Measurements from ENCODE around the gene LAMB4.

DNA sequence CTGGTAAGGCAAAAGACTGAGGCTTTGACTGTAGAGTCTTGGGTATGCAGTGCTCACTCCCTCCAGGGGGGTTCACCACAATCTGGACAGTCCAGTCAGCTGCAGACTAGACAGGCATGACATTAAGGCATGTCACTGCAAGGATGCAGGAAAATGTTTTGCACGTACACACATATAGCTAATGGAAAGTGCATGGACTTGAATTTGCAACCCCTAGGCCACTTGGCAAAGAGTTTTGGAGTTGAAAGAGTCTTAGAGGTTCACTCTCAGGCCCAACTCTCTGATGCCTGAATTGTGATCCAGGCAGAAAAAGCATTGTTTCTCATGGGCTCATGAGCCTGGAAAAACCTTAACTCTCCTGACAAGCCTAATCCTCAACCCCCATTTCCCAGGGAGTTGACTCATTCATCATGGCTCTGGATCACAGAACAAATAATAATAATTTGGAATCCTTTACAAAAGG lies 51.9 kb downstream of the LAMB4 start:
- TF ChIP-seq, protein P1, sequence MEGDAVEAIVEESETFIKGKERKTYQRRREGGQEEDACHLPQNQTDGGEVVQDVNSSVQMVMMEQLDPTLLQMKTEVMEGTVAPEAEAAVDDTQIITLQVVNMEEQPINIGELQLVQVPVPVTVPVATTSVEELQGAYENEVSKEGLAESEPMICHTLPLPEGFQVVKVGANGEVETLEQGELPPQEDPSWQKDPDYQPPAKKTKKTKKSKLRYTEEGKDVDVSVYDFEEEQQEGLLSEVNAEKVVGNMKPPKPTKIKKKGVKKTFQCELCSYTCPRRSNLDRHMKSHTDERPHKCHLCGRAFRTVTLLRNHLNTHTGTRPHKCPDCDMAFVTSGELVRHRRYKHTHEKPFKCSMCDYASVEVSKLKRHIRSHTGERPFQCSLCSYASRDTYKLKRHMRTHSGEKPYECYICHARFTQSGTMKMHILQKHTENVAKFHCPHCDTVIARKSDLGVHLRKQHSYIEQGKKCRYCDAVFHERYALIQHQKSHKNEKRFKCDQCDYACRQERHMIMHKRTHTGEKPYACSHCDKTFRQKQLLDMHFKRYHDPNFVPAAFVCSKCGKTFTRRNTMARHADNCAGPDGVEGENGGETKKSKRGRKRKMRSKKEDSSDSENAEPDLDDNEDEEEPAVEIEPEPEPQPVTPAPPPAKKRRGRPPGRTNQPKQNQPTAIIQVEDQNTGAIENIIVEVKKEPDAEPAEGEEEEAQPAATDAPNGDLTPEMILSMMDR (IDR thresholded peaks at IDR 0.05; ENCODE audit: low read depth, low read length, poor library complexity, severe bottlenecking): no peak
- TF ChIP-seq EZH2phosphoT487 (IDR thresholded peaks at IDR 0.05; ENCODE audit: borderline replicate concordance, low read length): no peak
